ENCODE results near the gene MAPK6. TPM values are rescaled to one million over a fixed set of nuclear protein-coding genes. Genes with fewer than 3 reads are reported as not detected.

MAPK6 gene
- total and polyA plus RNA-seq, 2 of the 8 experiments (the other 6 are each of a cell fraction or from before 2014, with no cell fraction given), result 22.6 to 108 TPM

- TF ChIP-seq SUZ12 (IDR thresholded peaks at IDR 0.05; ENCODE audit: low read length) (no peak), ZNF274 (IDR thresholded peaks at IDR 0.05; ENCODE audit: borderline replicate concordance, extremely low read depth, low read length) (no peak), ATF2 (IDR thresholded peaks at IDR 0.05; ENCODE audit: low read length) (no peak), HDAC6 (IDR thresholded peaks at IDR 0.05; ENCODE audit: low read depth, low read length) (no peak), CHD2 (IDR thresholded peaks at IDR 0.05; ENCODE audit: low read length) (peak; percentile 48; the same call in 1 of the 2 replicates), POU5F1 (IDR thresholded peaks at IDR 0.05; ENCODE audit: low read depth, low read length) (no peak), BCL11A (IDR thresholded peaks at IDR 0.05; ENCODE audit: low read depth in 2 of 2, low read length in 2 of 2) (no peak), NANOG (IDR thresholded peaks at IDR 0.05; ENCODE audit: insufficient read depth, low read depth, low read length, poor library complexity, severe bottlenecking) (no peak), YY1 (IDR thresholded peaks at IDR 0.05; ENCODE audit: low read depth, low read length) (peak; percentile 98), MAX (IDR thresholded peaks at IDR 0.05) (peak; percentile 85), RNF2 (IDR thresholded peaks at IDR 0.05; ENCODE audit: borderline replicate concordance, low read depth, low read length, missing control alignments, poor library complexity, severe bottlenecking) (no peak), PHF8 (conservative IDR thresholded peaks at IDR 0.05; ENCODE audit: low read depth, low read length) (peak; percentile 85), MAFK (IDR thresholded peaks at IDR 0.05; ENCODE audit: low read depth, low read length) (no peak), KDM5A (IDR thresholded peaks at IDR 0.05; ENCODE audit: low read length) (no peak), TCF12 (IDR thresholded peaks at IDR 0.05; ENCODE audit: low read depth, low read length) (no peak), HDAC2 (IDR thresholded peaks at IDR 0.05; ENCODE audit: borderline replicate concordance in 1 of 2, low read depth in 2 of 2, low read length in 2 of 2) (peak; percentile 45 to 71; a peak in 2 of 4 replicates), TAF7 (optimal IDR thresholded peaks at IDR 0.05; ENCODE audit: borderline replicate concordance, low read depth, low read length) (peak; percentile 93), SP4 (IDR thresholded peaks at IDR 0.05; ENCODE audit: low read length) (no peak; the same call in 1 of the 2 replicates), CTBP2 (IDR thresholded peaks at IDR 0.05; ENCODE audit: borderline replicate concordance, insufficient read depth, insufficient read length, low read length) (no peak), SP2 (IDR thresholded peaks at IDR 0.05; ENCODE audit: low read length) (no peak), POLR2AphosphoS5 (IDR thresholded peaks at IDR 0.05; ENCODE audit: low read depth, low read length) (peak; percentile 88)
These were observed at the start of gene MAPK6 (continued) for GRCh38 chr15:52018693-52019393.

Data from H1 (cell line).